ENCODE data around the gene ANO10. TPM values are rescaled to one million over a fixed set of nuclear protein-coding genes. Genes with fewer than 3 reads are reported as not detected.

Gene ANO10
- total RNA-seq, 1 experiment from 2014 or later: 23.7 TPM

GRCh38 chr3:43490640-43491185, 131.1 kb downstream of the ANO10 start:
- Histone ChIP-seq H4K20me1 (ENCODE audit: low read length) (no peaks in the 10 kb centered on the region), H2AFZ (ENCODE audit: low read length) (no peak overlapping the region), H3K36me3 (ENCODE audit: low read depth, low read length) (no peaks in the 10 kb centered on the region), H3K79me2 (ENCODE audit: low read length) (no peaks in the 10 kb centered on the region), H3F3A (ENCODE audit: low read length, unreplicated experiment) (no peaks in the 10 kb centered on the region), H3K27me3 (ENCODE audit: low read length) (no peaks in the 10 kb centered on the region), H3K4me3 (ENCODE audit: low read length) (no peak overlapping the region), H3K4me2 (ENCODE audit: low read length) (no peak overlapping the region), H3K9me2 (replicated peaks; ENCODE audit: low read length) (no peaks in the 10 kb centered on the region), H3K9ac (ENCODE audit: low read length) (no peak overlapping the region), H3K4me1 (ENCODE audit: insufficient read depth, low read length) (no peaks in the 10 kb centered on the region), H3K27ac (ENCODE audit: low read length) (no peak overlapping the region), H3K9me3 (ENCODE audit: low read length) (no peaks in the 10 kb centered on the region)
- ATAC-seq: no peak
- CTCF ChIA-PET: no interaction called here
- TF ChIP-seq EZH2phosphoT487 (IDR thresholded peaks at IDR 0.05; ENCODE audit: borderline replicate concordance, low read length) (no peak), CTCF (conservative IDR thresholded peaks at IDR 0.05; ENCODE audit: low read depth, low read length) (no peak), EZH2 (IDR thresholded peaks at IDR 0.05; ENCODE audit: low read length, unreplicated experiment) (no peak)
- no peak for DNase-seq
- intact Hi-C loops (cut with micrococcal nuclease): loop anchor here (10.0 kb wide), 1 partner anchor 136 kb away; no protein-coding TSS in a partner anchor
- BruUV-seq (replicated peaks): no TSS peak
- POLR2A ChIA-PET (ENCODE audit: unreplicated experiment): no interaction called here

DNA sequence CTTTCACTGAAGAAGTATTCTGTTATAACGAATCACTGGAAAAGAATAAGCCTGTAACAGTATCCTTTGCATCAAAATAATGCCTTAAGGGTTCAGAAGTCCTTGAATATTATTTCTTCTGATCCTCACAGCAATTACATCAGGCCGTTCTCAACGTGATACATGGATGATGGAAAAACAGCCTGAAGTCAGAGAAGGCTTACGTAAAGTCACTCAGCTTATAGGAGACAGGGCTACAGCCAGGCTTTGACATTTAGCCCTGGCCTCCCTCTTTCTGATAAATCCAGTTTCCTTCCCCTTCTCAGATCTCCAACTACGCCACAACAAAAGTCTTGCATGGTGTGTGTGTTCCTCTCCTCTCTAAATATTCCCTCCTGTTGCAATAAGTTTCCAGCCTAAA, 131.9 kb downstream of the ANO10 start:
- H3K9me3 ChIP-seq (ENCODE audit: low read length): no peaks in the 10 kb centered on the region
- BruUV-seq (replicated peaks): no TSS peak
- POLR2A ChIA-PET (ENCODE audit: unreplicated experiment): no interaction called here

More for the DNA sequence above, 131.9 kb downstream of the ANO10 start:
- CTCF ChIA-PET: no interaction called here
- H3K9ac ChIP-seq (ENCODE audit: low read length): no peak overlapping the region
- no peak overlapping the region for H3K4me3 ChIP-seq (ENCODE audit: low read length)
- no peaks in the 10 kb centered on the region for H3K9me2 ChIP-seq (replicated peaks; ENCODE audit: low read length)
- H2AFZ ChIP-seq (ENCODE audit: low read length): no peak overlapping the region
- no peak for ATAC-seq
- no peaks in the 10 kb centered on the region for H4K20me1 ChIP-seq (ENCODE audit: low read length)
- H3K36me3 ChIP-seq (ENCODE audit: low read depth, low read length): no peaks in the 10 kb centered on the region
- DNase-seq: no peak
- intact Hi-C loops (cut with micrococcal nuclease): loop anchor here (10.0 kb wide), 1 partner anchor 135 kb away; no protein-coding TSS in a partner anchor
- no peaks in the 10 kb centered on the region for H3K4me1 ChIP-seq (ENCODE audit: insufficient read depth, low read length)
- no peaks in the 10 kb centered on the region for H3K27me3 ChIP-seq (ENCODE audit: low read length)
- TF ChIP-seq EZH2 (IDR thresholded peaks at IDR 0.05; ENCODE audit: low read length, unreplicated experiment) (no peak), EZH2phosphoT487 (IDR thresholded peaks at IDR 0.05; ENCODE audit: borderline replicate concordance, low read length) (no peak), CTCF (conservative IDR thresholded peaks at IDR 0.05; ENCODE audit: low read depth, low read length) (no peak)
- H3F3A ChIP-seq (ENCODE audit: low read length, unreplicated experiment): no peaks in the 10 kb centered on the region
- H3K4me2 ChIP-seq (ENCODE audit: low read length): no peak overlapping the region
- H3K79me2 ChIP-seq (ENCODE audit: low read length): no peaks in the 10 kb centered on the region
- no peak overlapping the region for H3K27ac ChIP-seq (ENCODE audit: low read length)
